ENCODE results near the gene SNRPA.
"Not testable (repeated sequence)": the region's sequence is repeated elsewhere in the genome, so short reads cannot be mapped to it uniquely, and the experiment has no call there.

Gene SNRPA

DNA sequence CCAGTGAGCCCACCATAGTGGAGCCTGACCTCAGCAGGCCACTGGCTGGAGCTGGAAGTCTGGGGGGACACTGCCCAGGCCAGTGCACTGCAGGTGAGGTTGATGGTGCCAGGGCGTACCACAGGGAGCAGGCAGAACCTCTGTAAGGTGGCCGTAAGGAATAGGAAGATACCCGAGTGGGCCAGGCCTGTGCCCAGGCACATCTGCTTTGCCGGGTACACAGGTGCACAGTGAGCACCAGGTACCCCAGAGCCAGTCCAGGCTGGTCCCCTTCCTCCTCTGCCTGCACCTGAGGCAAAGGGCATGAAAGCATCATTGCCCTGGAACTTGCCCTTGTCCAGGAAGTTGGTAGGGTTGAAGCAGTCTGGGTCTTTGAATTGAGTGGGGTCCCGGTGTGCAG is 57.5 kb downstream of the SNRPA start:
- no peak for TF ChIP-seq CTCF (IDR thresholded peaks at IDR 0.05; ENCODE audit: low read depth, low read length)
- no peak for DNase-seq (ENCODE audit: extremely low read depth, low read depth)

DNA sequence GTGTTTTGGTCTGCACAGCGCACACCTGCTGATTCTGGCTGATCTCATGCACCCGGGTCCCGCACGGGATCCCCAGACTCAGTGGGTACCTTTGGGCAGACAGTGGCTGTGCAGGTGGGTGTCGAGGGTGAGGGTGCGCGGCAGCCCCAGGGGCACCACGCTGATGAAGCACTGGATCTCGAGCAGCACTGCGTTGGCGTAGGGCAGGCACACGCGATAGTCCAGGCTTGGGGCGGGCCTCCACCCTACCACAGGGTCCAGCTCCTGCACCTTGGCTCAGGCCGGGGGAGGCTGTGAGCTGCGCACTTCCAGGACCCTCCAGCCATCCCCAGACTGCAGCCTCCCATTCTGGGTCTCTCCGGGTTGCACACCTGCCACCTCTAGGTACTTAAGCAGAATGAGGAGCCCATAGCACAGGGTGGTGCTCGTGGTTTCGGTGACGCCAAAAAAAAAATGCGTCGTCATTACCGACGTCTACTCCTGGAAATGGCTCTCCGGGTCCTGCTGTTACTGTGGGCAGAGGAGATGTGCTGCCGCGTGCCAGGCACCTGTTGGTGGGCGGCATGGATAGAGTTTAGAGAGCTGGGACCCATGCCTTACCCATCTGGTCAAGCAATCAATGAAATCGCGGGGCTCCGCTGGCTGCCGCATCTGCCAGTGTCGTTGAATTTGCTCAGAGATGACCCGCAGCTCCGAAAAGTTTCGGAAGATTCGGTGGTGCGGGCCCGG is 58.5 kb downstream of the SNRPA start:
- no peak for TF ChIP-seq CTCF (IDR thresholded peaks at IDR 0.05; ENCODE audit: low read depth, low read length)
- DNase-seq (ENCODE audit: extremely low read depth, low read depth), result no peak

DNA sequence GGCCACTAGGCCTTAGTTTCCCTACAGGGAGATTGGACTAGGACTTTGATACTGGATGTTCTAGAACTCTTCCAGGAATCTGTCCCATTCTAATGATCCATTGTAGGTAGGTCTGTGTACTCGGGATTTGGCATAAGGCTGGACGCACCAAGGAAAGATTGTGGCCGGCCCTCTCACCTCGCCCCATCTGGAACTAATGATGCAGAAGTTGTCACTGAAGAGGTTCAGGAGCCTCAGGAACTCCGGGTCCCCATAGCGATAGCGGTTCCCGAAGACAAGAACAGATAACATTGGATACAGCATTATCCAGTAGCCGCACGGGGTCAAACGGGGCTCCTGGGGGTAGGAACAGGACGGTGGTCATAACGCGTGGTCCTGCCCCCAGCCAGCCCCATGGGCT is 59.2 kb downstream of the SNRPA start:
- no peak for TF ChIP-seq CTCF (IDR thresholded peaks at IDR 0.05; ENCODE audit: low read depth, low read length)
- no peak for DNase-seq (ENCODE audit: extremely low read depth, low read depth)

- DNase-seq (ENCODE audit: extremely low read depth, low read depth), result peak; percentile 44
Observed at GRCh38 chr19:40810649-40811408, 59.8 kb downstream of the SNRPA start.

- DNase-seq (ENCODE audit: extremely low read depth, low read depth), result no peak
- TF ChIP-seq CTCF (IDR thresholded peaks at IDR 0.05; ENCODE audit: low read depth, low read length), result no peak
Observed at GRCh38 chr19:40811478-40812341, 60.7 kb downstream of the SNRPA start.

DNA sequence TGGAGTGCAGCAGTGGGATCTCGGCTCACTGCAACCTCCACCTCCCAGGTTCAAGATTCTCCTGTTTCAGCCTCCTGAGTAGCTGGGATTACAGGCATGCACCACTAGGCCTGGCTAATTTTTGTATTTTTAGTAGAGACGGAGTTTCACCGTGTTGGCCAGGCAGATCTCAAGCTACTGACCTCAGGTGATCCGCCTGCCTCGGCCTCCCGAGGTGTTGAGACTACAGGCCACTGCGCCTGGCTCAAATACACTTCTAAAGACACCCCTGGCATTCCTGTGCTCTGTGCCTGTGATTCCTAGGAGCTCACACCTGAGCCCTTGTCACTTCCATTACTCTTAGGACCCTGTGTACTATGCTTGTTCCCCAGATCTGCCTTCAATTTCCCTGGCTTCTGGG is 61.6 kb downstream of the SNRPA start:
- DNase-seq (ENCODE audit: extremely low read depth, low read depth), result not testable (repeated sequence)

- no peak for TF ChIP-seq CTCF (IDR thresholded peaks at IDR 0.05; ENCODE audit: low read depth, low read length)
- no peak for DNase-seq (ENCODE audit: extremely low read depth, low read depth)
Observed at GRCh38 chr19:40813182-40813581, 62.2 kb downstream of the SNRPA start.

Measured in AG09319 (cell line).